ENCODE measurements around the gene CAMKK2. TPM values are rescaled to one million over a fixed set of nuclear protein-coding genes. Genes with fewer than 3 reads are reported as not detected.

Gene CAMKK2
- total RNA-seq, 4 donors from 2014 or later: 17.5 to 155 (median 47.7) TPM

DNA sequence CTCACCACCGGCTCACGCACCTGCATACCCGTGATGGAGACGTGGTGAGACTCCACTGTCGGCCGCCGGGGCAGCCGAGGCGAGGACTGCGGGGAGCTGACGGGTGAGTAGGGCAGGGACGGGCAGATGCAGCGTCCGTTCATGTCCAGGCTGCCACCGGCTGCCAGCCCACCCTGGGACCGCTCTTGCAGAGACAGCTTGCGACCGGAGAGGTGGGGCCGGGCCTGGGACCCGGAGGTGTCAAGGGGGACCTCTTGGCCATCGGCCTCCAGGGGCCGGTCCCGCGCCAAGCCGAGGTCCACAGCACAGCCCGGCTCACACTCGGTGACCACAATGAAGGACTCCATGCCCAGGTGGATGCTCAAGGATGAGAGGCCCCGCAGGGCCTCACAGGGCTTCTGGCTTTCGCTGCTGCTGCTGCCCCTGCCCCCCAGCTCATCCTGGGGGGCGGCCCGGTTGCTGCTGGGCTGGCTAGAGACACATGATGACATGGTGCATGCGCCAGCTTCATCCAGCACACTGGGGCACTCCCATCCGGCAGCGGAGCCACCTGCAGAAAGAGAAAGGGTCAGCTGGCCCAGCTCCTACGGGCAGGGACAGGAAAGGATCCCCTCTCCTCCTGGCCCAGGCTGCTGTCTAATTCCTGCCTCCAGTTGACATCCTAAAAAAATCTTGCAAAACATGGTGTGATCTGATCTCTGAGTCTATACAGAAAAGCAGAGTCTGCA, 22.3 kb downstream of the CAMKK2 start:
- Histone ChIP-seq H3K4me1 (no peaks in the 10 kb centered on the region), H3K27me3 (no peaks in the 10 kb centered on the region), H3K9me3 (no peaks in the 10 kb centered on the region), H3K4me3 (no peak overlapping the region), H3K27ac (no peak overlapping the region), H3K36me3 (peaks cover 0 to 13% (median 6%) of the 10 kb centered on the region in 4 donors)
- intact Hi-C loops (cut with DNase I; ENCODE audit: low total_unique reads): no loop called here
- in situ Hi-C loops (cut with MboI; ENCODE audit: low pct_ligation_motif_present in 1 of 4, low pct_unique_long_range_greater_than_20kb in 1 of 4, low sequenced_read_pairs in 3 of 4): no loop called here
- TF ChIP-seq POLR2A (IDR thresholded peaks at IDR 0.05): no peak
- TF ChIP-seq EP300 (IDR thresholded peaks at IDR 0.05; ENCODE audit: low read depth): no peak
- no peak for TF ChIP-seq POLR2AphosphoS5 (IDR thresholded peaks at IDR 0.05)
- TF ChIP-seq CTCF (IDR thresholded peaks at IDR 0.05): no peak
- WGBS, 2 donors (ENCODE audit: low coverage in 1 of 2): 97% methylated on average over 23 of the region's 35 CpGs; no CpG with 5 or more reads in 1 of the 2 donors
- DNase-seq: no peak

DNA sequence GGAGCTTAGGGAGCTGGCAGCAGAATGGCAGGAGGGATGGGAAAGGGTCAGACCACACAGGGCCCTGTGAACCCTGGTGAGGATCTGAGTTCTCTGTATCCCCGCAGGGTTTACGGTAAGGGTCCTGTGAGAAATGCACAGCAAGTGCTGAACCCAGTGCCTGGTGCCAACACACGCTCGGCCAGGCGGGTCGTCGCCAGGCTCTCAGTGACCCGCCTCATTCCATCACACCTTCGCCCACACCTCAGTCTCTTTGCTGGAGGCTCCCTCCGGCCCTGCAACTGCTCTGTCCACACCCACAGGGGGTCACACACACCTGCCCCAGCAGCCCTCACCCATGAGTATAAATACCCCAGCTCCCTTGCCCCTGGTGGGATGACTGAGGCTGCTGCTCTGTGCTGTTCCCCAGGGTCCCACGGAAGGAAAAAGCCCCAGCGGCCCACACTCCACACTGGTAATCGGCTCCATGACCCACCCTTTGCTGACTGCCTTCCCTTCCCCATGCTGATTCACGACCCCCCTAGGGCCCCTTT, 23.1 kb downstream of the CAMKK2 start:
- intact Hi-C loops (cut with DNase I; ENCODE audit: low total_unique reads): no loop called here
- 93% methylated on average over 14 of the region's 14 CpGs; no CpG with 5 or more reads in 1 of the 2 donors for WGBS, 2 donors (ENCODE audit: low coverage in 1 of 2)
- Histone ChIP-seq H3K4me1 (no peaks in the 10 kb centered on the region), H3K27me3 (no peaks in the 10 kb centered on the region), H3K36me3 (peaks cover 0 to 20% (median 8%) of the 10 kb centered on the region in 4 donors), H3K4me3 (no peak overlapping the region), H3K27ac (no peak overlapping the region), H3K9me3 (no peaks in the 10 kb centered on the region)
- in situ Hi-C loops (cut with MboI; ENCODE audit: low pct_ligation_motif_present in 1 of 4, low pct_unique_long_range_greater_than_20kb in 1 of 4, low sequenced_read_pairs in 3 of 4): no loop called here
- no peak for DNase-seq
- TF ChIP-seq POLR2A (IDR thresholded peaks at IDR 0.05) (no peak), CTCF (IDR thresholded peaks at IDR 0.05) (no peak), EP300 (IDR thresholded peaks at IDR 0.05; ENCODE audit: low read depth) (no peak), POLR2AphosphoS5 (IDR thresholded peaks at IDR 0.05) (no peak)

DNA sequence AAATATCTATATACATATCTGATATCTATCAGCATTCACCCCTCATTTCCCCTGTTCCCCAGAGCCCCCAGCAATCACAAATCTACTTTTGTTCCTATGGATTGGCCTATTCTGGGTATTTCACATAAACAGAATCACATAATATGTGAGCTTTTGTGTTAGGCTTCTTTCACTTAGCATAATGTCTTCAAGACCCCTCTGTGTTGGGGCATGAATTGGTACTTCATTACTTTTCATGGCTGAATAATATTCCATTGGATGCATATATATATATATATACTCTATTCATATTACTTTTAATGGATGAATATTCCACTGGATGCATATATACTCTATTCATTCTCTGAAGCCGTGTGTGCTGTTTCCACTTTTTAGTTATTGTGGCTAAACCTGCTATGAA, 28.7 kb downstream of the CAMKK2 start:
- intact Hi-C loops (cut with DNase I; ENCODE audit: low total_unique reads) (no loop called here), in situ Hi-C loops (cut with MboI; ENCODE audit: low pct_ligation_motif_present in 1 of 4, low pct_unique_long_range_greater_than_20kb in 1 of 4, low sequenced_read_pairs in 3 of 4) (no loop called here)
- Histone ChIP-seq H3K27me3 (no peaks in the 10 kb centered on the region), H3K27ac (no peak overlapping the region), H3K36me3 (peaks cover 0 to 38% (median 7%) of the 10 kb centered on the region in 4 donors), H3K9me3 (no peaks in the 10 kb centered on the region), H3K4me1 (no peaks in the 10 kb centered on the region), H3K4me3 (no peak overlapping the region)
- no peak for DNase-seq
- TF ChIP-seq EP300 (IDR thresholded peaks at IDR 0.05; ENCODE audit: low read depth): no peak
- 92 to 100% methylated on average over 1 of the region's 1 CpG for WGBS, 2 donors (ENCODE audit: low coverage in 1 of 2)

DNA sequence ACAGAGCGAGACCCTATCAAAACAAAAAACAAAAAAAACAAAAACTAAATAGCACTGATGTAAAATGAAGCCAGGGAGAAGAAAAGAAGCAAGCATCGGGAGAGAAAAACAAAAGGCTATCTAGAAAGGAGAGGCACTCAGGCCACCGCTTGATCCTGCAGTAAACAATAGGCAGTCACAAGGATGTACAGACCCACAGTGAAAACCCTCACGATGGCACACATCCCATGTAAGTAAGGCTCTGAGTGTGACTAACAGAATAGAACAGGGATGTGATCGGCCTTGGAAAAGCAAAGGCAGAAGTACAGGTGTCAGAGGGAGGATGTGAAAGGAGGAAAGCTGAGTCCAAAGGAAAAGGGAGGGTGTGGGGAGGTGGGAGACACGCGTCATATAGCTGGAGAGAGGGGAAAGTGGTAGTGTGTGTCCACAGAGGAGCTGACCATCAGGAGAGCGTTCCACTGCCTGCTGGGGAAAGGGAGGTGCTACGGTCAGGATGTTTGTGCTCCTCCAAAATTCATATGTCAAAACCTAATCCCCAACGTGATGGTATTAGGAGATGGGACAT, 31.5 kb downstream of the CAMKK2 start:
- 88 to 97% methylated on average over 9 to 10 of the region's 10 CpGs for WGBS, 2 donors (ENCODE audit: low coverage in 1 of 2)
- intact Hi-C loops (cut with DNase I; ENCODE audit: low total_unique reads): no loop called here

More for the DNA sequence above, 31.5 kb downstream of the CAMKK2 start:
- TF ChIP-seq POLR2A (IDR thresholded peaks at IDR 0.05): no peak
- TF ChIP-seq CTCF (IDR thresholded peaks at IDR 0.05): no peak
- TF ChIP-seq POLR2AphosphoS5 (IDR thresholded peaks at IDR 0.05): no peak
- no peak for TF ChIP-seq EP300 (IDR thresholded peaks at IDR 0.05; ENCODE audit: low read depth)
- no peak for DNase-seq
- Histone ChIP-seq H3K9me3 (no peaks in the 10 kb centered on the region), H3K27me3 (no peaks in the 10 kb centered on the region), H3K4me1 (no peaks in the 10 kb centered on the region), H3K4me3 (no peak overlapping the region), H3K36me3 (peaks cover 0 to 50% (median 15%) of the 10 kb centered on the region in 4 donors), H3K27ac (no peak overlapping the region)
- in situ Hi-C loops (cut with MboI; ENCODE audit: low pct_ligation_motif_present in 1 of 4, low pct_unique_long_range_greater_than_20kb in 1 of 4, low sequenced_read_pairs in 3 of 4): no loop called here

Measured in transverse colon (tissue), 4 donors.